ENCODE measurements around the gene COPB2.

COPB2 gene

GRCh38 chr3:139308560-139308959 is 80.9 kb downstream of the COPB2 start:
- Histone ChIP-seq H2AFZ (ENCODE audit: low read length) (no peak overlapping the region), H3K9me2 (replicated peaks; ENCODE audit: low read depth, low read length) (no peaks in the 10 kb centered on the region), H3K36me3 (ENCODE audit: insufficient read depth, low read length) (no peaks in the 10 kb centered on the region), H3K4me1 (ENCODE audit: insufficient read depth, low read length, poor library complexity, severe bottlenecking) (peaks cover 9% of the 10 kb centered on the region), H3K9ac (ENCODE audit: low read depth, low read length, poor library complexity, severe bottlenecking) (no peak overlapping the region), H3F3A (ENCODE audit: low read depth) (no peaks in the 10 kb centered on the region), H3K4me3 (ENCODE audit: low read length, poor library complexity, severe bottlenecking) (no peak overlapping the region), H3K79me2 (ENCODE audit: insufficient read depth, low read length) (no peaks in the 10 kb centered on the region), H3K4me2 (ENCODE audit: low read depth, low read length, poor library complexity, severe bottlenecking) (no peak overlapping the region), H3K27me3 (ENCODE audit: insufficient read depth, low read length, poor library complexity, severe bottlenecking) (no peaks in the 10 kb centered on the region), H4K20me1 (ENCODE audit: insufficient read depth, low read length, poor library complexity, severe bottlenecking) (no peaks in the 10 kb centered on the region), H3K9me3 (ENCODE audit: insufficient read depth, low read depth, low read length) (no peaks in the 10 kb centered on the region)
- TF ChIP-seq EZH2phosphoT487 (IDR thresholded peaks at IDR 0.05; ENCODE audit: borderline replicate concordance): no peak
- no peak for TF ChIP-seq CTCF (conservative IDR thresholded peaks at IDR 0.05; ENCODE audit: low read length)

GRCh38 chr3:139307601-139308555 is 81.6 kb downstream of the COPB2 start:
- Histone ChIP-seq H3K9me3 (ENCODE audit: insufficient read depth, low read depth, low read length) (no peaks in the 10 kb centered on the region), H3K4me1 (ENCODE audit: insufficient read depth, low read length, poor library complexity, severe bottlenecking) (peaks cover 16% of the 10 kb centered on the region)

More at GRCh38 chr3:139307601-139308555, 81.6 kb downstream of the COPB2 start:
- Histone ChIP-seq H3K9ac (ENCODE audit: low read depth, low read length, poor library complexity, severe bottlenecking) (no peak overlapping the region), H3K79me2 (ENCODE audit: insufficient read depth, low read length) (no peaks in the 10 kb centered on the region), H3K9me2 (replicated peaks; ENCODE audit: low read depth, low read length) (no peaks in the 10 kb centered on the region), H2AFZ (ENCODE audit: low read length) (no peak overlapping the region), H4K20me1 (ENCODE audit: insufficient read depth, low read length, poor library complexity, severe bottlenecking) (no peaks in the 10 kb centered on the region), H3K4me3 (ENCODE audit: low read length, poor library complexity, severe bottlenecking) (no peak overlapping the region), H3K27me3 (ENCODE audit: insufficient read depth, low read length, poor library complexity, severe bottlenecking) (no peaks in the 10 kb centered on the region), H3K4me2 (ENCODE audit: low read depth, low read length, poor library complexity, severe bottlenecking) (no peak overlapping the region), H3F3A (ENCODE audit: low read depth) (no peaks in the 10 kb centered on the region), H3K36me3 (ENCODE audit: insufficient read depth, low read length) (no peaks in the 10 kb centered on the region)
- TF ChIP-seq CTCF (conservative IDR thresholded peaks at IDR 0.05; ENCODE audit: low read length) (no peak), EZH2phosphoT487 (IDR thresholded peaks at IDR 0.05; ENCODE audit: borderline replicate concordance) (no peak)

Measured in Loucy (cell line).